Stimulated activated CD4-positive, alpha-beta T cell treated with anti-CD3 and anti-CD28 coated beads, TNF-alpha, amount 100 ng/mL, for 48 hours (primary cell): Measurements from ENCODE around the gene TNIP2.
"Not testable (repeated sequence)": the region's sequence is repeated elsewhere in the genome, so short reads cannot be mapped to it uniquely, and the experiment has no call there.

ENCODE experiments used
- DNase-seq, 3 donors: peaks; one replicate each; pipeline ENCODE4 v3.0.0-alpha.2; 2020; ENCODE audit warnings: low read depth in 3 of 3

TNIP2 gene

GRCh38 chr4:2771264-2771663 is 15.1 kb upstream of the TNIP2 start:
- DNase-seq = no peak

- DNase-seq = no peak
Observed at GRCh38 chr4:2768921-2769336, 12.8 kb upstream of the TNIP2 start.

GRCh38 chr4:2768124-2768523 is 12.0 kb upstream of the TNIP2 start:
- DNase-seq = no peak

GRCh38 chr4:2767705-2768074 is 11.6 kb upstream of the TNIP2 start:
- no peak for DNase-seq

GRCh38 chr4:2767046-2767704 is 11.0 kb upstream of the TNIP2 start:
- no peak for DNase-seq

- DNase-seq = no peak
Observed at GRCh38 chr4:2765832-2766526, 9.8 kb upstream of the TNIP2 start.

- no peak for DNase-seq
Observed at GRCh38 chr4:2763511-2763967, 7.4 kb upstream of the TNIP2 start.

GRCh38 chr4:2762486-2763370 is 6.6 kb upstream of the TNIP2 start:
- DNase-seq = not testable (repeated sequence)

GRCh38 chr4:2762048-2762447 is 5.9 kb upstream of the TNIP2 start:
- no peak for DNase-seq

- no peak for DNase-seq
Observed at GRCh38 chr4:2761035-2761923, 5.1 kb upstream of the TNIP2 start.

- DNase-seq = no peak
Observed at GRCh38 chr4:2757426-2757825, 1.3 kb upstream of the TNIP2 start.

GRCh38 chr4:2756691-2757350 is 685 bp upstream of the TNIP2 start:
- no peak for DNase-seq

GRCh38 chr4:2754848-2755819 is 1.0 kb downstream of the TNIP2 start:
- DNase-seq = no peak

- DNase-seq = no peak
Observed at GRCh38 chr4:2753436-2753835, 2.7 kb downstream of the TNIP2 start.

- no peak for DNase-seq
Observed at GRCh38 chr4:2750719-2751605, 5.2 kb downstream of the TNIP2 start.

- no peak for DNase-seq
Observed at GRCh38 chr4:2746891-2747695, 9.0 kb downstream of the TNIP2 start.

- peak; percentile 90 to 95 (median 92) for DNase-seq
Observed at GRCh38 chr4:2745981-2746806, 9.9 kb downstream of the TNIP2 start.
